Activated naive CD8-positive, alpha-beta T cell (primary cell): ENCODE data around the gene ROPN1.
"Not testable (repeated sequence)": the region's sequence is repeated elsewhere in the genome, so short reads cannot be mapped to it uniquely, and the experiment has no call there.

Experiments
- H3K27ac Mint-ChIP-seq: one replicate; pipeline ENCODE4 v1.8.0; 2021; ENCODE audit warnings: mixed read lengths
- H3K27me3 Mint-ChIP-seq: one replicate; pipeline ENCODE4 v1.8.0; 2021; ENCODE audit warnings: mixed read lengths
- H3K36me3 Mint-ChIP-seq: one replicate; pipeline ENCODE4 v1.8.0; 2021; ENCODE audit warnings: mixed read lengths
- H3K4me1 Mint-ChIP-seq: one replicate; pipeline ENCODE4 v1.8.0; 2021; ENCODE audit warnings: low read depth, mixed read lengths
- H3K4me3 Mint-ChIP-seq: one replicate; pipeline ENCODE4 v1.8.0; 2021; ENCODE audit warnings: mild to moderate bottlenecking, mixed read lengths
- H3K9me3 Mint-ChIP-seq: one replicate; pipeline ENCODE4 v1.8.0; 2021; ENCODE audit warnings: low read depth, mixed read lengths

Gene ROPN1

DNA sequence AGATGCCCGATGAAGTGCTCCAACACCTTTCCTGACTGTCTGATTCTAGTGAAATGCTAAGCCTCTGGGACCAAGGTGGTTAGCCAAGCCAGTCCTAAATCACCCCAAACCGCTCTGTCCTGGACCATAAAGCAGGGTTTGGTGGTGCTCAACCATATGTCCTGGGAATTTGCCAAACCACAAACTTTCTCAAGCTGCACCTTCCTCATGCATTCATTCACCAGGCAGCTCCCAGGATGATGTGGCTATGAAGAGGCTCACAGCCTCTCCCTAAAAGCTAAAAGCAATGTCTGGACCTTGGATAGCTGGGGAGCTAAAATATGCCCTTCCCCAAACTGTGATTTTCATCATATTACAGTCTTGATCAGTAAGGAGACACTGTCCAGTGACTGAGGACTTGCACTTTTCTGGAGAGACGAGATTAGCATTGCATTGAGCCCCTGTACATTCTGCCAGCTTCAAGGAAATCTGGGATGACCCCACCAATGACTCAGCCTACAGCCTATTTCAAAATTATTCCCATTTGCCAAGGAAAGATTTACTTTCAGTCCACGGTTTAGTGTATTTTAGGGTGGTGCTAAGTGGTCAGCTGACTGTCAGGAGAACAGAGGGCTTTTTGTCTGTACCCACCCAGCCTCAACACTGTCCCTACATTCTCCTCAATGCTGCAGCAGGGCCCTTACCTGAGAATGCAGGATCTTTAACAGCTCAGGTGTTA is 15.6 kb downstream of the ROPN1 start:
- H3K4me3 Mint-ChIP-seq, H3K9me3 Mint-ChIP-seq, H3K27ac Mint-ChIP-seq, H3K36me3 Mint-ChIP-seq, H3K4me1 Mint-ChIP-seq: not testable (repeated sequence)
- H3K27me3 Mint-ChIP-seq, result peaks cover 12% of the 10 kb centered on the region

DNA sequence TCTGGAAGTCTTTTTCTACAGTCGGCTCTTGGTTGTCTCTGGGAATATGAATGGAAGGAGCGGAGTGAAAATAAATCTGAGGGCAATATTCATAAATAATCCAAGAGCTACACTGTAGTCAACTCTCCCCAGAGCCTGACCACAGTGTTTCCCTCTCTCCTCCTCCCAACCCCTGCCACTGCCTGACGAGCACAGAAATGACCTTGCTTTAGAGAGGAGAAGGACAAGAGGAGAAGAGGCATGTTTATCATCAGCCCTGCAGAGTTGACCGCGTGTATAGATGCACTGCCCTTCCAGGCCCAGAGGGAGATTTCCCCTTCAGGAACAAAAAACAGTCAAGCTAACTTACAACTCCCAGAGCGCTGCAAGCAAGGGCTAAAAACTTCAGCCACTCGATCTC is 16.9 kb downstream of the ROPN1 start:
- H3K27ac Mint-ChIP-seq, H3K4me1 Mint-ChIP-seq, H3K4me3 Mint-ChIP-seq, H3K9me3 Mint-ChIP-seq, H3K36me3 Mint-ChIP-seq: not testable (repeated sequence)
- H3K27me3 Mint-ChIP-seq, result peaks cover 10% of the 10 kb centered on the region

DNA sequence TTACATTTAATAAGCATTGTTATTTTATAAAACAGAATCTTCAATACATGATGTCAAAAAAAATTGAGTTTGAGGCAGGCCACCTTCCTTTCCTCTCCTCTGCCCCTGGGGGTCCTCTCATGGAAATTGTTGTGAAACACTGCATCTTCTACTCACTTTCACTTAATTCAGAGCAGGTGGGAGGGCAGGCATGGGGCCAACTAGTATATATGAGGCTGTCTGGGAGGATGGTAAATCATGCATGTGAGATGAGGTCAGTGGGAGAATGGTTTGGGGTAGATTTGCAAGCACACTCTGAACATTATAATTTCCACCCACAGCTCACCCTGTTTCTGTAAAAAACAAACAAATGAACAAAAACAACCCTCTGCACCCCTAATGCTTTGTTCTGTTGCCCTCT is 20.5 kb downstream of the ROPN1 start:
- H3K27ac Mint-ChIP-seq, result no peak overlapping the region
- H3K36me3 Mint-ChIP-seq, result no peaks in the 10 kb centered on the region
- peaks cover 22% of the 10 kb centered on the region for H3K27me3 Mint-ChIP-seq

DNA sequence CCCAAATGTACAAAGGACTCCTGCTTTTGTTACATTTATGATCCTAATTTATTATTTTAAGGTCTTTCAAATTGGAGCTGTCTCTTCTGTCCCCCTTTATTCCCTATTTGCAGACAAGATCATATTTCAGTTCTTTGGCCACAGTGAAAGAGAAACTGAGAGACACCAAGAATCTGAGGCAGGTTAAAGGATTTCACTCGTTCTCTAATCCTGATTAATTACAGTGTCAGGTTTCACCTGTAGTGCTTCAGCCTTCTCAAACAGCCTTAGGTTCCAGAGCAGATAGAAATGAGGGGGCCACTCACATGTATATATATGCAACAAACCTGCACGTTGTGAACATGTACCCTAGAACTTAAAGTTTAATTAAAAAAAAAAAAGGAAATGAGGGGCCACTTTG is 24.7 kb downstream of the ROPN1 start:
- H3K4me1 Mint-ChIP-seq, H3K27ac Mint-ChIP-seq, H3K9me3 Mint-ChIP-seq, H3K4me3 Mint-ChIP-seq, H3K36me3 Mint-ChIP-seq: not testable (repeated sequence)
- peaks cover 18% of the 10 kb centered on the region for H3K27me3 Mint-ChIP-seq

More for the DNA sequence above, 20.5 kb downstream of the ROPN1 start:
- no peaks in the 10 kb centered on the region for H3K4me1 Mint-ChIP-seq
- H3K4me3 Mint-ChIP-seq, result no peak overlapping the region
- H3K9me3 Mint-ChIP-seq, result no peaks in the 10 kb centered on the region

DNA sequence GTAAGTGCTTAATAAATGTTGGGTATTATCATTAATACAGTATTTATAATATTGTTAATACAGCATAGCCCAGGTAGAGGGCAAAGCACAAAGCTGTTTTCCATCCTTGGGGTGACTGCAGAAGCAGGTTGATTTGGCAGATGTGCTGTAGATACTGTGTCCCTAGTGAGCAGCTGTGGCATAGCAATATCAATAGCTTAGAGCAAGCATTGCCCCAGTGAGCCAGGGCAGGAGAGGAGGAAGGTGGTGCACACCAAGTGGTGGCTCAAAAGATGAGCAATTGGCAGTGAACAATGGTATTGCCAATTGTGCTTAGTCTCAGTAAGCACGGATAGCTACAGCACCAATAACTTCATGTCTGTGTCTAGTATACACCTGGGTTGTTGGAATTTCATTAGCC is 25.1 kb downstream of the ROPN1 start:
- not testable (repeated sequence) for H3K27ac Mint-ChIP-seq, H3K9me3 Mint-ChIP-seq, H3K4me1 Mint-ChIP-seq, H3K4me3 Mint-ChIP-seq, H3K36me3 Mint-ChIP-seq
- peaks cover 17% of the 10 kb centered on the region for H3K27me3 Mint-ChIP-seq

DNA sequence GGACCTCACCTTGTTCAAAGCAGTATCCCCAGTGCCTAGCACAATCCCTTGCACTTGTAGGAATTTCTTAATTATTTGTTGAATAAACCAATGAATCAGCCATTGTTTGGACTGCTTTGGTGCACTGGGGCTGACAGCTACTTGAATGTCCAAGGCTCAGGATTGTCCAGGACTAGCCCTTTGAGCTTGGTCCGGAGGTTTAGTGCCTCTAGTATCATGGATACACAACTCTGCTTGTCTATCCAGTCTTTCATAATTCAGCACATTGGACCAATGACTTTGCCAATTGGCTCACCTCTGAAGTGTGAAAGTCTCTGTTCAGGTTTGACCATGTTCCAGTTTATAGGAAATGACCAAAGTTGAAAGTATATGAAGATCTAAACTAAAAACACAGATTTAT is 27.1 kb downstream of the ROPN1 start:
- H3K4me3 Mint-ChIP-seq, H3K27ac Mint-ChIP-seq, H3K9me3 Mint-ChIP-seq, H3K27me3 Mint-ChIP-seq, H3K4me1 Mint-ChIP-seq, H3K36me3 Mint-ChIP-seq: not testable (repeated sequence)

DNA sequence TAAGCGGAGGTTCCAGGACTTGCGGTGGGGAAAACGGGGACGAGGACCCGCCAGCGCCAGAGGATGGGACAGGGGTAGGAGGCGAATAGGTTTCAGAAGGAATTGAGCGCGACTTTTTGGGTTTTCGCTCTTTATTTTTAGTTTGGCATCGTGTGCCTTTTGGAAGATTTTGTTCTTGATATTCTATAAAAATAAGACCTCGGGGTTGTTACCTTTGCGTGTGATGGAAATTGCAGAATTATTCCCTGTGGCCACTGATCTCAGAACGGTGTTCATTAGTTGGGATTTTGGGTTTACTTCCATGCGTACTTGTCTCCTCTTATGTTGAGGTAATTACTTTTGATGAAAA is 30.4 kb downstream of the ROPN1 start:
- Mint-ChIP-seq H3K9me3 (no peaks in the 10 kb centered on the region), H3K4me3 (peak overlapping the region; percentile 95)

DNA sequence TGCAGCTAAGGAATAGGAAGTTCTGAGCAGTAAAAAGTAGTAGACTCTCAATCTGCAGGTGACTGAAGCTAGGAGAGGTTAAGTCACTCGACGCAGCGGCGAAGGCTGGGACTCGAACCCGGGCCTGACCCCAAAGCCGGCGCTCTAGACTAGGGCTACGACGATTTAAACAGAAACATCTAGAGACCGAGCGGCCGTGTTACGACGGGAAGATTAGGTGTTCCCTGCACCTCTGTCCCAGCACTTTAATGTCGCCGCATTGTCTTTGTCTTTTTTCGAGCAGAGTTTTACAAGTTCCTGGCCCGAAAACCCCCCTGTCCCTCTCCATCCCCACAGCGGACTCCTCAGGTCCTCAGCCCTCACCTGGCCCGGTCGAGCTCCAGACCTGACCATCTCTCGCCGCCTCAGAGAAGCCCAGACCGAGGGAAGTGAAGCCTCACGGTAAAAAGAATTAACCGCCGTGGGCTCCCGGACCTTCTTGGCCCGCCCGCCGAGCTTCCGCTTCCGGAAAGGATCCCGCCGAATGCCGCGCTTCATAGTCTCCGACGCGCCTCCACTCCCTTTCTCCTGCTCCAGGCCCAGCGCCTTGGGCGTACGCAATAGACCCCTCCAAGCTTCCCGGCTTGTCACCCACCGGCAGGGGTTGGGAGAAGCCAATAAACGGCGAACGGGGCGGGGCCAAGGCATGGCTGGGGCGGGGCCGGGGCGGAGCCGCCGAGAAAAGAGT is 31.0 kb downstream of the ROPN1 start, which contains the start of gene CCDC14:
TSS of gene CCDC14 (minus strand) at position 449 of the 727 bp plus-strand sequence. CDS start at position 393, 56 bp downstream.
- peaks cover 25% of the 10 kb centered on the region for H3K4me1 Mint-ChIP-seq
- H3K36me3 Mint-ChIP-seq, result no peaks in the 10 kb centered on the region
- H3K27ac Mint-ChIP-seq, result peak within 1 kb of the TSS; percentile 90
- peak within 1 kb of the TSS; percentile 95 for H3K4me3 Mint-ChIP-seq
- H3K27me3 Mint-ChIP-seq, result no peaks in the 10 kb centered on the region
- H3K9me3 Mint-ChIP-seq, result no peaks in the 10 kb centered on the region

More for the DNA sequence above, 30.4 kb downstream of the ROPN1 start:
- H3K27ac Mint-ChIP-seq, result peak overlapping the region; percentile 75
- H3K4me1 Mint-ChIP-seq, result peaks cover 25% of the 10 kb centered on the region
- no peaks in the 10 kb centered on the region for H3K27me3 Mint-ChIP-seq
- H3K36me3 Mint-ChIP-seq, result no peaks in the 10 kb centered on the region

DNA sequence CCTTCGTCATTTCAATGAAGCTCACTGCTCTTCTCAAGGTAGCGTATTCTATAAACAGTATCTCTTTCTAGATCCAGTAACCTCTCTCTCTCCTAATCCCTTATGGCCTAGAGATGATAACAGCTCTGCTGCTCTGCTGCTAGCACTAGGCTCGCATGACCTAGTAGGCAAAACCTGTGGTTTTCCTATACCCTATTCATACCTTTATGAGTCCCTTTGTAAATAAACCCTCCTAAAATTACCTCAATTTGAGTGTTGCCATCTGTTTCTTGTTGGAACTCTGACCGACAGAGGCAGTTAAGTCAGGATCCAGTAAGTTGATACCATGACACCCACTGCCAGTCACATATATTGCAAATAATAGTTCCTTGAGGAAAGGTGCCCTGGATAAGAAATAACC is 38.2 kb downstream of the ROPN1 start:
- peaks cover 6% of the 10 kb centered on the region for H3K4me1 Mint-ChIP-seq
- H3K36me3 Mint-ChIP-seq, result peaks cover 17% of the 10 kb centered on the region
- no peaks in the 10 kb centered on the region for H3K27me3 Mint-ChIP-seq
- no peak overlapping the region for H3K4me3 Mint-ChIP-seq
- H3K9me3 Mint-ChIP-seq, result no peaks in the 10 kb centered on the region
- no peak overlapping the region for H3K27ac Mint-ChIP-seq

DNA sequence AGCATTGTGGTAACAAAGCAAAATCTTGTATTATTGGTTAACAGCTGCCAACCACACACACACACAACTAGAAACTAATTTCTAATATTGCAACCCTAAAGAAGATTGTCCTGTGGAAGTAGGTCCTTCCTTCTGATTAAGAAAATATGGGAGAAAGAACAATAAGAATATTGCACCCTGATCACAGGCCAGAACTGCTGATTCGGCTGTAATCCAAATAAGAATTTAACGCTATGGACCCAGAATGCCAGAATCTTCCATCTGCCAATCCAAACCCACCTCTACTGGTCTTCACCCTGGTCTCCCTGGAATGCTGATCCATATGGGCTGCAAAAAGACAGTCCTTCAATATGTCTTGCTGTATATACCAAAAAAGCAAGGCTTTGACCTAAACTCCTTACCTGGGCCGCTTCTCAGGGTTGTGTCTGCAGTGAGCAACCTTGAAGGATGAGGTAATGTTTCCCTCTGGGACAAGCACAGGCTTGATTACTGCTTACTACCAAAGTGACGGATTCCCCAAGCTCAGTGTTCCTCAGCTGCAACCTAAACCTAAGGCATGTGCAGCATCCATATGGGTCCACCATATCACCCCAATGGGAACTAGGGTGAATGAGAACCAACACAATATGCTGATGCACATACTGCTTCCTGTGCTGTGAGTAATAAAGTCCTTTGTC is 38.9 kb downstream of the ROPN1 start:
- H3K4me1 Mint-ChIP-seq, result peaks cover 2% of the 10 kb centered on the region
- H3K27ac Mint-ChIP-seq, result no peak overlapping the region
- no peaks in the 10 kb centered on the region for H3K9me3 Mint-ChIP-seq
- no peak overlapping the region for H3K4me3 Mint-ChIP-seq
- peaks cover 17% of the 10 kb centered on the region for H3K36me3 Mint-ChIP-seq
- no peaks in the 10 kb centered on the region for H3K27me3 Mint-ChIP-seq

DNA sequence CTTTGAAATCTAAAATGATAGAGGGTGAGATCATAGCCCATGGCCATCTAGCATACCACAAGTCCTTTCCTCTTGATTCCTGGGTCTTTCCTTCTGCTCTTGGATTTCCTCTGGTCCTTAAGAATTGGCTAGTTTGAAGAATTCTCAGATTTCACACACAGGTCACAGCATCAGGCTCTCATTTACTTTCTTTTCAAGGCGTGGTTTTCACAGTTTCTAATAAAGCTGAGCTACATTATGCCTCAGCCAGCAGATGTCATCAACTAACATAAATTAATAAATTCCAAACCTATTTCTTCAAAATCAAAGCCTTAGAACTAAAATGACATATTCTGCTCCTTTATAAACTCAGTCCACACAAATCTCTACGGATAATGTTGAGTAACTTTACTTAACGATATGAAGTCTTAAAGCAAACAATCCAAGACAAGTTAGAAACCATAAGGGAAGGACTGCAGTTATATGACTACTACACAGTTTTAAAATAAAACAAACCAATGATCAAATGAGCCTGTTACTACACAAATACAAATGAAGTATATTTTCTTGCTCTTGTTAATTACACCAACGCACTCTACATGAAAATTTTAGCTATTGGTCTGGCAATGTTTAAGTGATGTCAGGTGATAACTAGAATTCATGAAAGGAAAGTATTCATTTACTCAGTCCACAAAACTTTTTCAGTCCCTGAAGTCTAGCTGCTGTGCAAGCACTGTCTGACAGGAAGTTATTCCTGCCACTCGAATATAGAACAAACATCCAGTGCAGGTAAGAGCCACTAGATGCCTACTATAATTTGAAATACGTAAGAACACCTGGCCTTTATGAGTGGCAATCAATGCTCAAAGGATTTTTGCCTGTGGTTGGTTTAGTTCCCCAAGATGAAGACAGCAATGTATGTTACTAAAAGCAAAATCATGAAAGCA is 40.1 kb downstream of the ROPN1 start:
- Mint-ChIP-seq H3K27ac (no peak overlapping the region), H3K9me3 (no peaks in the 10 kb centered on the region), H3K4me3 (no peak overlapping the region), H3K4me1 (no peaks in the 10 kb centered on the region), H3K27me3 (no peaks in the 10 kb centered on the region), H3K36me3 (peaks cover 18% of the 10 kb centered on the region)

DNA sequence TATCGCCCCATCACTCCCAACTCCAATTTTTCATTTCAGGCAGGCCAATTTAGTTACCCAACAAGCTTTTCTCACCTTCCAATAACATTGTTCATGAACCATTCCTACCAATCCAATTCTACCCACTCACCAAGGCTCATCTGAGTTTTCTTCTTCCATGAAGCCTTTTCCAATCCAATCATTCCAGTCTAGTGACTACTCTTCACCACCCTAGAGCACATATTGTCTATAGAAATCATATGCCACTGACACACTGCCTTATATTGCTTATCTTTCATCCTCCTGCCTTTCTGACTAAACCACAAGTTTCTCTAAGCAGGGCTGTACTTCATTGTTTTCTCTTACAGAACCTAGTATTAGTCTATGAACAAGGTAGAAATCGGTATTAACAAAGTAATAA is 42.3 kb downstream of the ROPN1 start:
- Mint-ChIP-seq H3K36me3 (peaks cover 14% of the 10 kb centered on the region), H3K4me1 (no peaks in the 10 kb centered on the region), H3K9me3 (no peaks in the 10 kb centered on the region), H3K27me3 (no peaks in the 10 kb centered on the region), H3K27ac (no peak overlapping the region), H3K4me3 (no peak overlapping the region)

DNA sequence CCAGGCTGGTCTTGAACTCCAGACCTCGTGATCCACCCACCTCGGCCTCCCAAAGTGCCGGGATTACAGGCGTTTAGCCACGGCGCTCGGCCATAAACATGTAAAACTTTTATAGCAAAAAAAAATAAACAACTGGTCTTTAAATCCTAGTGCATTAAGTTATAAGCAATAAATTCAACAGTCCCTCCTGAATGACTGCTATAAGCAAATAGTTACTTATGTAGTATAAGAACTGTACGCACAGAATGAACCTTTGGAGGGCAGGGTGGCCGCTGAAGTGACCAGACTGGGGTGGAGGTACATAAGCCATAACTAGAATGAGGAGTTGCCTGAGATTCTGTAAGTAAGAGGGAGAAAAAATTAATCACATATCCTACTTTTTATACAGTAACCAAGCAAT is 43.5 kb downstream of the ROPN1 start:
- no peaks in the 10 kb centered on the region for H3K4me1 Mint-ChIP-seq
- no peak overlapping the region for H3K27ac Mint-ChIP-seq
- no peaks in the 10 kb centered on the region for H3K27me3 Mint-ChIP-seq
- H3K9me3 Mint-ChIP-seq, result no peaks in the 10 kb centered on the region
- H3K36me3 Mint-ChIP-seq, result peaks cover 21% of the 10 kb centered on the region
- no peak overlapping the region for H3K4me3 Mint-ChIP-seq

DNA sequence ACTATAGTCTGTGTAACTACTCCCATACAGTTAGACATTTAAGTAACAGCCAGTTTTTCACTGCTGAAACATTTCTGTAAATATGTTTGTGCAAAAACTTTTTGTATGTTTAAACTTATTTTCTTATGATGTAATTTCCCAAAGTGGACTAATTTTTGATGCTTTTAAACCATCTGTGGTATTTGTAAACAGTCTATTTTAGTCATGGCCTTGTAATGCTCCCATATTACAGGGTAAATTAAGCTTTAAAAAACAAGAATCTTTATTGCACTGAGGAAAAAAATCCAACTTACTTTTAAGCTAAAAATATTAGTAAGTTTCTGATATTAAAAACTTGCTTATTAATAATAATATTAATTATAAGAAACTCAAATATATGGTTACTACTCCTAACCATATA is 44.4 kb downstream of the ROPN1 start:
- no peaks in the 10 kb centered on the region for H3K4me1 Mint-ChIP-seq
- no peak overlapping the region for H3K4me3 Mint-ChIP-seq
- no peaks in the 10 kb centered on the region for H3K9me3 Mint-ChIP-seq
- no peak overlapping the region for H3K27ac Mint-ChIP-seq
- no peaks in the 10 kb centered on the region for H3K27me3 Mint-ChIP-seq
- peaks cover 19% of the 10 kb centered on the region for H3K36me3 Mint-ChIP-seq

DNA sequence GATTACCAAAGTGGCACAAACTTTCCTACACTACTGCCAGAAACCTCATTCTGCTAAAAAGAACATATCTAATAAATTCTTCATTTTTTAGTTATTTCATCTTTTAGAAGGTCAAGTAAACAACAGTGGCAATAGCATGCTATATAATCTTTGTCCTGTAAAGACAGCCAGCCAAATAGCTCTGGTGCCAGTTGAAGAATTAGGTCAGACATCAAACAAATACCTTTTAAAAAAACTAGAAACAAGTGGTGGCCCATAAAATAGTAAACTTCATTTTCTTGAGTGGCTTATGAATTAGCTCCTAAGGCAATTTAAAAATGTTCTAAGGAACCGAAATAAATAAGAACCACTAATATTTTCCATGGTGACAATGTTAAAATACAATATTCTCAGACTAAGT is 50.4 kb downstream of the ROPN1 start:
- Mint-ChIP-seq H3K4me3 (no peak overlapping the region), H3K9me3 (no peaks in the 10 kb centered on the region), H3K36me3 (peaks cover 12% of the 10 kb centered on the region), H3K27ac (no peak overlapping the region), H3K4me1 (no peaks in the 10 kb centered on the region), H3K27me3 (no peaks in the 10 kb centered on the region)
